Inflammatory macrophage treated with lipopolysaccharide for 4 hours (primary cell): Measurements from ENCODE around the gene ZNF503.
"Not testable (repeated sequence)": the region's sequence is repeated elsewhere in the genome, so short reads cannot be mapped to it uniquely, and the experiment has no call there.

Source experiments
- DNase-seq: peaks from one replicate; pipeline ENCODE4 v3.0.0-alpha.2; 2020

ZNF503 gene

DNA sequence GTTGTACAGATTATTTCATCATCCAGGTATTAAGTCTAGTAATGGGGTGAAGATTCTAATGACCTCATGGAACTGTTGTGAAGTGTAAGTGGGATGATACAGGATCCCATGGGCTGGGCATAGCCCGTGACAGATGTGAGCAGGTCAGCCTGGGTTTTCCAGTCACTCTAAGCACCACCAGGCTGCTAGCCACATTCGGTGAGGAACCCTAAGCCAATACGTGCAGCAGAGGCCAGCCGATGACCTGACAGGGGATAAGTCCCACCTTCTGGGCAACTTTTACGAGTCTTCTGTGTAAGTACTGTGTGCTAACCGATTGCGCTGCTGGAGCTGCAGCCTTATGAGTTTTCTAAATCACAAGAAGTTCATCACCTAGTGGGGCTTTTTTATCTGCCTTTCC lies 7.3 kb downstream of the ZNF503 start:
- no peak for DNase-seq

DNA sequence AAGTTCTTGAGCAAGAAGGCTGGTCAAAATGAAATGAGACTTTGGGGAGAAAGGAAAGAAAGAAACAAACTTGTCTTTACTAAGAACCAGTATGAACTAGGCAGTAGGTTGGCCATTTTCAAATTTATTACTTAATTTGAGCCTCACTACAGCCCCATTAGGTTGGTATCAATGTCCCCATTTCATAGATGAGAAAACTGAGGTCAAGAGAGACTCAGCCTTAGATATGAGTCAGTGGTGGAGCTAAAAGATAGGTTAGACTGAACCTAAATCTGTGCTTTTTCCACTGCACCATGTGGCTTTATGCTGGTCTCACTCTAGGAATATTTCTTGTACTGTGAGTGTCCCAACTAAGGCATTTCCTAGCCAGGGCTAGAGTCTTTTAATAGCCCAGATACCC lies 8.8 kb downstream of the ZNF503 start:
- DNase-seq: no peak

GRCh38 chr10:75392271-75392670 lies 9.3 kb downstream of the ZNF503 start:
- DNase-seq: no peak

DNA sequence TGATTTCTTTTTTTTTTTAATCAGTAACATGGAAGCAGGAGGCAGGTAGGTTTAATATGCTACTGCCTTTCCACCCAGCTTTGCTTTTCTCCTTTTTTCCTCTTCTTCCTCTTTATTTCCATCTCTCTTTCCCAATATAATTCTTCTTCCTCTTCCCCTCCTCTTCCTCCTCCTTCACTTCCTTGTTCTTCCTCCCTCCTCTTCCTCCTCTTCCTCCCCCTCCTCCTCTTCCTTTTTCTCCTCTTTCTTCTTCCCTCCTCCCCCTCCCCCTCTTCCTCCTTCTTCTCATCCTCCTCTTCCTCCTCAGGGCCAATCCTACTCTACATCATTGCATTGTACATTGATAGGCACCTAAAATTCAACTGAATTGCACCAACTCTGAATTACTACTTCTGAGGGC lies 11.4 kb downstream of the ZNF503 start:
- no peak for DNase-seq

GRCh38 chr10:75388082-75388481 lies 13.5 kb downstream of the ZNF503 start:
- DNase-seq: no peak

GRCh38 chr10:75386128-75386527 lies 15.4 kb downstream of the ZNF503 start:
- no peak for DNase-seq

DNA sequence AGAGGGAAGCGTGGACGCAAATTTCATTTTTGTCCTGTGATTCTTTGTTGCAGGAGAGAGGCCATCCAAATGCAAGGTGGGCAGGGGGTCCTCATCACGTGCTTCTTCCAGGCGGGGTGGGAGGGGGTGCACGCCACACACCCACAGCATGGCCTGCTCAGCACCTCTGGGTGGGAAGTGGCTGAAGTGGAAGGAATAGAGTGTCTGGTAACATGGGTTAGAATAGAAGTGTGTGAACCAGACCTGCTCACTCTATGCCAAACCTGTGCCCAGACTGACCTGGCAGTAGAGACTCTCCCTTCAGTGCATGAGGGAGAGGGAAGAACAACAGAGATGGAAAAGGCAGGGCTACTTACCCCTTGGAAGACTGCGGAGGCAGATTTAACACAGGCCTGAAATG lies 21.7 kb downstream of the ZNF503 start:
- DNase-seq: no peak

GRCh38 chr10:75379212-75379724 lies 22.3 kb downstream of the ZNF503 start:
- no peak for DNase-seq

DNA sequence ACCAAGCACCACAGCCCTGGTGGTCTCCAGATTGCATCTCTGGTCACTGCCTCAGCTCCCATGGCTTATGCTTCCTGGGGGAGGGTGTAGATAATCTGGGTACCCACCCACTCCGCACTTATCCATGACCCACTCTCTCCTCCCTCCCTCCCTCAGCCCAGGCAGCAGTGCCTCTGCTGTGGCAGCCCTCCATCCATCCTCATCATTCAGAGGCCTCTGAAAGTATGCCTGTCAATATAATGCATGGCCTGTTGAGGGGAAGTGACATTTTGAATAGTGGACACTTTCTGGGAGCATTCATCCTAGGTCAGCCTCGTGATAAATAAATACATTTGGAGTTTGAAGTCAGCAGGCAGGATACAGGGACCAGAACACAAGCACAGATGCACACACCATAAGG lies 23.2 kb downstream of the ZNF503 start:
- DNase-seq: no peak

DNA sequence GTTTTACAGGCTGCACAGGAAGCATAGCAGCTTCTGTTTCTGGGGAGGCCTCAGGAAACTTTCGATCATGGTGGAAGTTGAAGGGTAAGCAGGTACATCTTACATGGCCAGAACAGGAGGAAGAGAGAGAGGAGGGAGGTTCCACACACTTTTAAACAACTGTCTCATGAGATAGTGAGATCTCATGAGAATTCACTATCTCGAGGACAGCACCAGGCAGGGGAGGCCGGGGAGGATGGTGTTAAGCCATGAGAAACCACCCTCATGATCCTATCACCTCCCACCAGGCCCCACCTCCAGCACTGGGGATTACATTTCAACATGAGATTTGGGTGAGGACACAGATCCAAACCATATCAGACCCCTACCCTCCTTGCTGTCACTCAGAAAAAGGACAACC lies 23.7 kb downstream of the ZNF503 start:
- DNase-seq: no peak

DNA sequence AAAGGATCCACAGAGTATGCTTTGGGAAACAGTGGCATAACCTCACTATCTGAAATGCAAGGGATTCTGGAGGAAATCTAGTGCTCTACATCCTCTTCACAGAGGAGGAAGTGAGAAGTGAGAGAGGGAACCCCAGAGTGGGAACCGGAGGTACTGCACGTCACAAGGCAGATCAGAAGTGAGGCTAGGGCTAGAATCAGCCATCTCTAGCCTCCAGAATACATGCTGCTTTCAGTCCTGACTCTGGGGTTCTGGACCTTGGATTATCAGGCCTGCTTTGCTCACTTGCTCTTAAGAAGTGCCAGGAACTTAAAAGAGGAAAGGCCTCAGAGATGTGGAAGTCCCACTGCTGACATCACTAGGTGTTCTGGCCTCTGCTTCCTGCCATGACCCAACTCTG lies 25.7 kb downstream of the ZNF503 start:
- DNase-seq: peak; percentile 87

DNA sequence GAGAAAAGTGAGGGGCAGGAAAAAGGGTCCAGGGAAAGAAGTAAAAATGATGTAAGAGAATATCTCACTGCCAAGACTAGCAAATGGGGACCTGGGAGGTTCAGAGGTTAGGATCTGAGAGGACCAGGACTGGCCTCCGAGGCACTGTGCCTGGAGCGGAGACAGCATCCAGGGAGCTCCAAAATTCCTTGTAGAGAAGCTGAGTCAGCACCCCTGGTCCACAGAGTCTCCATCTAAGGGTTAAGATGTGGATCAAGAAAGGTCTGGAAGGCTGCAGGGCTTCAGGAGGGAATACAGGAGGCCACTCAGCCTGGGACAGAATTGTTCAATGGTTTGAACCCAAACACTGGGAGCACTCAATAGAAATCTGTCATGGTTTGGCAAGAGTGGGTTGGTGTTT lies 30.6 kb downstream of the ZNF503 start:
- DNase-seq: no peak

DNA sequence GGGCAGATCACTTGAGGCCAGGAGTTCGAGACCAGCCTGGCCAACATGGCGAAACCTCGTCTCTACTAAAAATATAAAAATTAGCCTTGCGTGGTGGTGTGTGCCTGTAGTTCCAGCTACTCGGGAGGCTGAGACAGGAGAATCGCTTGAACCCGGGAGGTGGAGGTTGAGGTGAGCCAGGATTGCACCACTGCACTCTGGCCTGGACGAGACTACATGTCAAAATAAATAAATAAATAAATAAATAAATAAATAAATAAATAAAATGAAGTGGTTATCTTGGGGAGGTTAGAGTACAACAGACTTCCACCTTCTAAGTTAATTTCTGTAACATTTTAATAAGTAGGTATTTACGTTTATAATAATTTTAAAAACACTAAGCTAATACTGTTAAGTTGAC lies 31.7 kb downstream of the ZNF503 start:
- DNase-seq: not testable (repeated sequence)

- no peak for DNase-seq
These were observed 33.7 kb downstream of the ZNF503 start for GRCh38 chr10:75367901-75368300.

DNA sequence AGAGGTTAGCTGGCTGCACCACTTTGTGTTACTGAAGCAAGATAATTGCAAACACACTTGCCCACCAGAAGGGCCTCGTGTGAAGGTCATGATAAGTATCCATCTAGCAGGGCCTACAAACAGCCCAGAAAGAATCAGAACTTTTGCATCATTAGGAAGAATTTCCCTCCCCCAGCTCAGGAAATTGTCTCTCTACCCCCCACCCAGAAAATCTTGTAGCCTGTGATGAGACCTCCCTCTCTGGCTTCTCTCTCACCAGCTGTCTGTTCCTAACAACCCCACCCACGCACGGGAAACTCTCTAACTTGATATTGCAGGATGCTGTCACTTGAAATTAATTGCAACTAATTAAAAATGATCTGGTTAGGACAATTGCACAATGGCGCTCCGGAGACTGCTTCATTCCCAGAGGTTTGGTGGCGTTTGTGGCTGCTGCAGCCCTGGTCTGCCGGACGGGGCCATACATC lies 34.5 kb downstream of the ZNF503 start:
- DNase-seq: no peak

DNA sequence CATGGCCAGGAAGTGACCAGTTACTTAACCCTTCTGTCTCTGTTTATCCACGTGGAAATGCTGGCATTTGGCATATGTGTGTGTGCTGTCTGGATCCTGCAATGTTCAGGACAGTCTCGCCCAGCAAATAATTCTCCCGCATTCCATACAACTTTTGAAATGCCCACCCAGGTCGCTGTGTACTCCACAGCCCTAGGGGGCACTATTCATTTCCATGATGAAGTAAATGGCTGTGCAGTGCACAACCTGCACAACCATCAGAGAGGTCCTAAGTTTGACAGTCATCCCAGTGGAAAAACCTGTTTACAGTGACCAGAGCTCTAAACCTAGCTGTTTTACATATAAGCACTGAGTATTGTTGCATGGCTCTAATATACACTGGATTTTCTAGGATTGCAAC lies 38.1 kb downstream of the ZNF503 start:
- no peak for DNase-seq

GRCh38 chr10:75359876-75360275 lies 41.7 kb downstream of the ZNF503 start:
- not testable (repeated sequence) for DNase-seq

GRCh38 chr10:75358835-75359421 lies 42.6 kb downstream of the ZNF503 start:
- DNase-seq: peak; percentile 33

- DNase-seq: no peak
These were observed 43.4 kb downstream of the ZNF503 start for GRCh38 chr10:75358132-75358531.

DNA sequence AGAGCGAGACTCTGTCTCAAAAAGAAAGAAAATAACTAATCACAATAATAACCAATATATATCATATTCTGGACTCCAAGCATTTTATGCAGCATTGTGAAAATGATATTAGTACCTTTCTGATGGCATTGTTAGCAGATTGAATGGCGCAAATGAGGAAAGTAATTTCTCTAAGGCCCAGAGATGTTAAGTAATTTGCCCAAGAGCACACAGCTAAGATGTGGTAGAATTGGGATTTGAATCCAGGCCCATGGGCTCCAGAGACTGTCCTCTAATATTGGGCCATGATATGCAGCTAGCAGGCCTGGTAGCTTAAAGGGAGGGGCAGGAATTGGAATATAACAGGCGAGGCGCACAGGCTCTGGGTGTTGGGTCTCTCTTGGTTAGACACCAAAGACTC lies 44.1 kb downstream of the ZNF503 start:
- no peak for DNase-seq

GRCh38 chr10:75356484-75356883 lies 45.1 kb downstream of the ZNF503 start:
- no peak for DNase-seq

GRCh38 chr10:75355706-75356105 lies 45.9 kb downstream of the ZNF503 start:
- DNase-seq: no peak

- no peak for DNase-seq
These were observed 48.4 kb downstream of the ZNF503 start for GRCh38 chr10:75353183-75353582.

DNA sequence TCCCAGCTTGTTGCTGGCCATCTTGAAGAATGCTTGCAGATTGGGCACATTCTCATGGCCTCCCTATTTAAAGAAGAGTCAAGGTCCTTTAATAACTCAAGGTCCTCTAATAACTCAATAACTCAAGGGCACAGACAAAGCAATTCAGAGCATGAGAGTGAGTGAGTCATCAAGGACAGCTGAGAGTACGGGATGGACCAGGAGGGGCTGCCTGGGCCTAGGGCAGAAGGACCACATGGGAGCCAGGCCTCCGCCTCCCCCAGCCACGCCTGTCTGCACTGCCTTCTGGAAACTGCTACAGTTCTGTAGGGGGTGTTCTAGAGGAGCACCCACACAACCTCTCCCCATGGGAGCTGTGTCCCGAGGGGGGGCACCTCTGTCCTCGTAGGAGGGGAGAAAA lies 48.9 kb downstream of the ZNF503 start:
- DNase-seq: no peak

DNA sequence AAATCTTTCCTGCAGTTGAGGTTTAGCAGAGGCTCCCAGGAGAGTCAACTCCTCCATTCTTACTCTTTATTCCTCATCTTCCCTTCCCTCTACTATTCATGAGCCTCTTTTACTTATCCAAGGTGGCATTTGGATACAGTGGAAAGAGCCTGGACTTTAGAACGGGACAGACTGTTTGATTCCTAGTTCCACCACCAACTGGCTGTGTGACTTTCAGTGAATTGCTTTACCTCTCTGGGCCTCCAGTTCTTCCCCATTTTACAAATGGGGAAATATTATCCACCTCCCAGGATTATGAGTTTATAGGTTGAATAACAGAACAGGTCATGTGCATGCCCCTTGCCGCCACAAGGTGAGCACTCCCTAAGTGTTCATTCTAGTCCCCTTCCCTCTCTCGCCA lies 49.9 kb downstream of the ZNF503 start:
- no peak for DNase-seq
